MM.1S (cell line): ENCODE data around the gene PIK3C2G.

Experiments
- DNase-seq: peaks from one replicate; pipeline ENCODE4 v3.0.0-alpha.2; 2015
- H2AFZ ChIP-seq: fragments of 300-600 bp; sonication (generic); 2 replicates; pipeline ENCODE4 v1.6.0; 2016; ENCODE audit warnings: antibody characterized with exemption, low read length
- H3F3A ChIP-seq: fragments of 300-600 bp; sonication (generic); 2 replicates; pipeline ENCODE4 v1.6.1; 2016; ENCODE audit warnings: mild to moderate bottlenecking, antibody characterized with exemption, low read length, moderate library complexity, mixed read lengths; ENCODE audit not compliant: insufficient read depth
- H3K27ac ChIP-seq: fragments of 300-600 bp; sonication (generic); 2 replicates; pipeline ENCODE4 v1.5.1; 2016; ENCODE audit warnings: mild to moderate bottlenecking, low read length
- H3K27me3 ChIP-seq: fragments of 300-600 bp; sonication (generic); replicated peaks from 2 replicates; pipeline ENCODE4 v1.6.0; 2016; ENCODE audit warnings: low read length; ENCODE audit not compliant: insufficient read depth
- H3K36me3 ChIP-seq: fragments of 300-600 bp; sonication (generic); replicated peaks from 2 replicates; pipeline ENCODE4 v1.6.1; 2016; ENCODE audit warnings: mild to moderate bottlenecking, low read length, mixed read lengths; ENCODE audit not compliant: insufficient read depth
- H3K4me1 ChIP-seq: fragments of 300-600 bp; sonication (generic); 2 replicates; pipeline ENCODE4 v1.6.1; 2016; ENCODE audit warnings: low read length, mixed read lengths
- H3K4me2 ChIP-seq: fragments of 300-600 bp; sonication (generic); 2 replicates; pipeline ENCODE4 v1.6.0; 2016; ENCODE audit warnings: low read depth, low read length
- H3K4me3 ChIP-seq: fragments of 300-600 bp; sonication (generic); 2 replicates; pipeline ENCODE4 v1.5.1; 2016; ENCODE audit warnings: low read length, mixed read lengths
- H3K79me2 ChIP-seq: fragments of 300-600 bp; sonication (generic); 2 replicates; pipeline ENCODE4 v1.6.1; 2016; ENCODE audit warnings: mixed run types, low read length, mixed read lengths
- H3K9ac ChIP-seq: fragments of 300-600 bp; sonication (generic); 2 replicates; pipeline ENCODE4 v1.6.1; 2016; ENCODE audit warnings: low read length, mixed read lengths
- H3K9me2 ChIP-seq: fragments of 300-600 bp; sonication (generic); replicated peaks from 2 replicates; pipeline ENCODE4 v1.6.1; 2016; ENCODE audit warnings: mild to moderate bottlenecking, low read length, mixed read lengths; ENCODE audit not compliant: insufficient read depth
- H3K9me3 ChIP-seq: fragments of 300-600 bp; sonication (generic); replicated peaks from 2 replicates; pipeline ENCODE4 v1.6.1; 2016; ENCODE audit warnings: mild to moderate bottlenecking, low read length, mixed read lengths; ENCODE audit not compliant: insufficient read depth
- H4K20me1 ChIP-seq: fragments of 300-600 bp; sonication (generic); 2 replicates; pipeline ENCODE4 v1.6.1; 2016; ENCODE audit warnings: mild to moderate bottlenecking, low read length, moderate library complexity, mixed read lengths; ENCODE audit not compliant: insufficient read depth
- CTCF ChIP-seq: fragments of 300-600 bp; sonication (generic); IDR thresholded peaks from 2 replicates; pipeline ENCODE4 v1.5.1; 2016; ENCODE audit warnings: antibody characterized with exemption, low read length, mixed read lengths
- EZH2 ChIP-seq: fragments of 300-600 bp; sonication (generic); optimal IDR thresholded peaks from 2 replicates; pipeline ENCODE3; 2017; ENCODE audit warnings: low read depth, mild to moderate bottlenecking, antibody characterized with exemption, low read length, mixed read lengths
- EZH2phosphoT487 ChIP-seq: fragments of 300-600 bp; sonication (generic); IDR thresholded peaks from 2 replicates; pipeline ENCODE4 v1.6.1; 2018; ENCODE audit warnings: antibody characterized with exemption, low read length

PIK3C2G gene

GRCh38 chr12:18261273-18261672 lies at the start of gene PIK3C2G:
TSS of gene PIK3C2G (plus strand) at chr12:18261518. CDS start at chr12:18282082, 20,564 bp downstream.
- no peak for DNase-seq
- Histone ChIP-seq H3K4me3 (no peak within 1 kb of the TSS), H3F3A (no peaks in the 10 kb centered on the region), H3K4me2 (no peak within 1 kb of the TSS), H3K36me3 (no peaks in the 10 kb centered on the region), H4K20me1 (no peaks in the 10 kb centered on the region), H3K9me3 (no peaks in the 10 kb centered on the region), H3K27ac (no peak within 1 kb of the TSS), H3K9ac (no peak within 1 kb of the TSS), H3K79me2 (no peaks in the 10 kb centered on the region), H3K9me2 (no peaks in the 10 kb centered on the region), H3K4me1 (peaks cover 8% of the 10 kb centered on the region; the same call in 1 of the 2 replicates), H3K27me3 (no peaks in the 10 kb centered on the region), H2AFZ (no peak within 1 kb of the TSS)
- TF ChIP-seq CTCF (no peak), EZH2 (no peak), EZH2phosphoT487 (no peak)

DNA sequence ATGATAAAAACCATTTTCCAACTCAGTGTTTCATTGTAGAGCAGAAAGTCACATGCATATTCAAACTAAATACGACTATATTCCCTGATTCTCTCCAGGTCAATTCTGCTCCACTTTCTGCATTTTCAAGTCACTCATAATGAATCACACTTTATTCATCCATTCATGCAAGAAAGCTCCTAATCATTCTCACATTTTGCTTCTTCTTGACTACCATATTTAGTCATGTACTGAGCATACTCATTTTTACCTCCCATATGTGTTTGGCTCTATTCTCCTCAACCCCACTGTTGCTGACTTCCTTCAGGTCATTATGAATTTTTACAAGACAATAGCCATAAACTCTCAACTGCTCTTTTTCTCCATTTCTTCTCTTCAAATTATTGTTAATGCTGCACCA lies 43.4 kb upstream of the PIK3C2G start:
- H3K79me2 ChIP-seq: no peaks in the 10 kb centered on the region
- no peak for TF ChIP-seq EZH2
- TF ChIP-seq CTCF: no peak
- no peak for TF ChIP-seq EZH2phosphoT487
- no peak overlapping the region for H3K4me3 ChIP-seq
- H3K27ac ChIP-seq: no peak overlapping the region
- no peaks in the 10 kb centered on the region for H4K20me1 ChIP-seq
- H3K4me1 ChIP-seq: 0 out of 2 replicates have a peak, but pooled peaks cover 6% of the 10 kb centered on the region
- no peak overlapping the region for H2AFZ ChIP-seq
- no peaks in the 10 kb centered on the region for H3K9me2 ChIP-seq
- H3K36me3 ChIP-seq: no peaks in the 10 kb centered on the region
- no peaks in the 10 kb centered on the region for H3F3A ChIP-seq
- H3K9me3 ChIP-seq: no peaks in the 10 kb centered on the region
- H3K27me3 ChIP-seq: no peaks in the 10 kb centered on the region
- H3K9ac ChIP-seq: no peak overlapping the region
- H3K4me2 ChIP-seq: no peak overlapping the region
- DNase-seq: no peak

- no peaks in the 10 kb centered on the region for H4K20me1 ChIP-seq
- peak; percentile 24 for DNase-seq
- H2AFZ ChIP-seq: peak overlapping the region; percentile 29
- H3K9me2 ChIP-seq: no peaks in the 10 kb centered on the region
- no peak overlapping the region for H3K27ac ChIP-seq
- H3K4me3 ChIP-seq: no peak overlapping the region
- H3K79me2 ChIP-seq: no peaks in the 10 kb centered on the region
- H3K9ac ChIP-seq: no peak overlapping the region
- H3K27me3 ChIP-seq: no peaks in the 10 kb centered on the region
- H3K9me3 ChIP-seq: no peaks in the 10 kb centered on the region
- H3F3A ChIP-seq: no peaks in the 10 kb centered on the region
- no peak for TF ChIP-seq EZH2phosphoT487
- no peak for TF ChIP-seq EZH2
- no peaks in the 10 kb centered on the region for H3K36me3 ChIP-seq
- H3K4me1 ChIP-seq: 0 out of 2 replicates have a peak, but pooled peaks cover 6% of the 10 kb centered on the region
- peak overlapping the region; percentile 47; the same call in 1 of the 2 replicates for H3K4me2 ChIP-seq
Measured at GRCh38 chr12:18221726-18222125, 39.6 kb upstream of the PIK3C2G start.

- TF ChIP-seq CTCF: no peak
- TF ChIP-seq EZH2: no peak
- TF ChIP-seq EZH2phosphoT487: no peak
- H3K9ac ChIP-seq: no peak overlapping the region
- no peaks in the 10 kb centered on the region for H3F3A ChIP-seq
- H3K4me2 ChIP-seq: no peak overlapping the region
- H3K9me3 ChIP-seq: no peaks in the 10 kb centered on the region
- no peaks in the 10 kb centered on the region for H3K36me3 ChIP-seq
- H3K4me3 ChIP-seq: no peak overlapping the region
- DNase-seq: no peak
- no peaks in the 10 kb centered on the region for H4K20me1 ChIP-seq
- no peaks in the 10 kb centered on the region for H3K9me2 ChIP-seq
- H2AFZ ChIP-seq: no peak overlapping the region
- no peak overlapping the region for H3K27ac ChIP-seq
- H3K4me1 ChIP-seq: 0 out of 2 replicates have a peak, but pooled peaks cover 6% of the 10 kb centered on the region
- no peaks in the 10 kb centered on the region for H3K27me3 ChIP-seq
- no peaks in the 10 kb centered on the region for H3K79me2 ChIP-seq
Measured at GRCh38 chr12:18222699-18223098, 38.6 kb upstream of the PIK3C2G start.
